Umbilical cord (tissue), 2 donors: Measurements from ENCODE around the gene AHRR. TPM values are rescaled to one million over a fixed set of nuclear protein-coding genes. Genes with fewer than 3 reads are reported as not detected.

Experiments used
- DNase-seq: peaks from one replicate; pipeline ENCODE4 v3.0.0-alpha.2; 2015; ENCODE audit warnings: low spot score
- total RNA-seq: library from RNA; depleted of rRNA; stranded (reverse); fragments of >200 nt; gene quantifications from one replicate; pipeline ENCODE4 v1.2.3, GENCODE V29; 2014; ENCODE audit warnings: low replicate concordance; ENCODE audit not compliant: insufficient read depth

The AHRR gene
- total RNA-seq, 1 donor from 2014 or later, result 18.3 TPM

GRCh38 chr5:440401-441201 lies 119.1 kb downstream of the AHRR start:
- DNase-seq, result no peak

DNA sequence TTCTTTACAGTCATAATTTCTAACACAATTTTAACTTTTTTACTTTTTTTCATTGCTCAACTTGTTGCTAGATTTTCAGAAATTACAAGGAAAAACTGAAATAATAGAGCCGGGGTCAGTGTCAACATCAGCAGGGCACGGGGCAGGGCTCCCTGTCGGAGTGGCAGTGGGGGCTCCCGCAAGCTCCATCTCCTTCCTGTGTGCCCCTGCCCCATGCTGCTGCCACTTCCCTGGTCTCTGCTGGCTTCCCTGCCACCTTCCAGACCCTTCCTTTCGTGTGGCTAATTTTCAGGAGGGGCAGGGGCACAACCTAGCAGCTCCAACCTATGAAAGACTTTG lies 120.5 kb downstream of the AHRR start:
- DNase-seq, result no peak

- DNase-seq, result peak; percentile 75
Observed at GRCh38 chr5:442335-443238, 121.1 kb downstream of the AHRR start, which contains the start of gene EXOC3. Gene EXOC3, plus strand, starts transcription at chr5:443176. Its CDS starts 3,030 bp downstream, at chr5:446206.

- no peak for DNase-seq
Observed at GRCh38 chr5:443239-444151, 122.0 kb downstream of the AHRR start.

DNA sequence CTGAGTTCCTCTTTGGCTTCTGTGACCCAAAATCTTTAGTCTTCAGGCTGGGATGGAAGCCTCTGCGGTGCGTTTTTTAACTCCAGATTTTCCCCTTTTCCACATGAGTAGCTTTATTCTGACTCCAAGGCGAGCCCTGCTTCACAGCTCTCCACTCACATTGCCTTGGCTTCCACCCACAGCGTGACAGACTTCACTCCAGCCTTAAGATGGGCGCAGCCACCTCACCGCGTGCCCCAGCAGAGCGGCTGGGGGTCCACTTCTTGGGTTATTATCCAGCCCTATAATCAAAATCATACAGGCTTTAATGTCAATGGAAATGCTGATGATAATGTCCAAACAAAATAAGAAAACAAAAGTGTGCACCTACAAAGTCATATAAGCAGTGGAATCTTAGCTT lies 122.7 kb downstream of the AHRR start:
- DNase-seq, result no peak

- DNase-seq, result no peak
Observed at GRCh38 chr5:445591-445990, 124.1 kb downstream of the AHRR start.

DNA sequence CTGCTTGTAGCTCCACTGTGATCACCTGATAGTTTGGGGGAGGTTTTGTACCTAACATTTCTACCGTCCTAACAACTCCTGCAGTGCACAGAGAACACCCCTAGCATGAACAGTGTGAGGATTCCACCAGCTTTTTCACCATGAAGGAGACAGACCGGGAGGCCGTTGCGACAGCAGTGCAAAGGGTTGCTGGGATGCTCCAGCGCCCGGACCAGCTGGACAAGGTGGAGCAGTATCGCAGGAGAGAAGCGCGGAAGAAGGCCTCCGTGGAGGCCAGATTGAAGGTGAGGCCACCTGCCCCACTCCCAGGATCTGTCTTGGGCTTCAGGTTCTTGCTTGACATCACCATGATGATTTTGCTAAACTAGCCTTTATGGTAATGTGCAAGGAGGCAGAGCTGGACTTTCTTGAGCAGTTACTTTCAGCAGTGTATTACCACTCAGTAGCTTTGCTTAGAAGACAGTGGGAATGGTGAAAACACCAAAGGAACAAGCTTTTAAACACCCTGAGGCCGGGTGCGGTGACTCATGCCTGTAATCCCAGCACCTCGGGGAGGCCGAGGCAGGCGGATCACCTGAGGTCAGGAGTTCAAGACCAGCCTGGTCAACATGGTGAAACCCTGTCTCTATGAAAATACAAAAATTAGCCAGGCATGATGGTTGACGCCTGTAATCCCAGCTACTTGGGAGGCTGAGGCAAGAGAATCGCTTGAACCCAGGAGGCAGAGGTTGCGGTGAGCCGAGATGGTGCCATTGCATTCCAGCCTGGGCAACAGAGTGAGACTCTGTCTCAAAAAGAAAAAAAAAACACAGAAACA lies 124.8 kb downstream of the AHRR start:
- DNase-seq, result no peak

DNA sequence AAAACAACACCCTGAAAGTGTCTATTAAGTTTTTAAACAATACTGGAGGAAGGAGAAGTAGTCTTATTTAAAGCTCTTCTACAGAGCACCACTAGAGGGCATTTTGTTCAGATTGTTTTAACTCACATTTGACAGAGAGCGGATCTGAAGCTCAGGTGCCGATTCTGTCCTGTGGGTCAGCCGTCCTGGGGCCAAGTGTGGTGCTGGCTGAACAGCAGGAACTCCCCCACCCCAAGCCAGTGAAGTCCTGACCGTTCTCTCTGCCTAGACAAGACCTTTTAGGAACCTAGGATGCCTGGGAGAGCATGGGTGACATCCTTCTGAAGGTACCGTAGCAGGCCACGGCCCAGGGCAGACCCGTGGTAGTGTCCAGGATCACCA lies 125.4 kb downstream of the AHRR start:
- peak; percentile 34 for DNase-seq

DNA sequence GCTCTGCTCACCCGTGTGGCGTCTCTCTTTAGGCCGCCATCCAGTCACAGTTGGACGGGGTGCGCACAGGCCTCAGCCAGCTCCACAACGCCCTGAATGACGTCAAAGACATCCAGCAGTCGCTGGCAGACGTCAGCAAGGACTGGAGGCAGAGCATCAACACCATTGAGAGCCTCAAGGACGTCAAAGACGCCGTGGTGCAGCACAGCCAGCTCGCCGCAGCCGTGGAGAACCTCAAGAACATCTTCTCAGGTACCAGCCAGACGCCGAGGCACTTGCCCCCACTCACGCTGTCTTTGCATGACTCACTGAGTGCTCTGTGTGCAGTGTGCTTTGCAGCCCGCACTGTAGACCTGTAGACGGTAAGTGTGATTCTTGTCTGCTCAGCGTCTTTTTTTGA lies 126.0 kb downstream of the AHRR start:
- no peak for DNase-seq

GRCh38 chr5:448061-448765 lies 126.7 kb downstream of the AHRR start:
- peak; percentile 41 for DNase-seq

- DNase-seq, result no peak
Observed at GRCh38 chr5:448766-449090, 127.2 kb downstream of the AHRR start.

- no peak for DNase-seq
Observed at GRCh38 chr5:449151-449550, 127.6 kb downstream of the AHRR start.

DNA sequence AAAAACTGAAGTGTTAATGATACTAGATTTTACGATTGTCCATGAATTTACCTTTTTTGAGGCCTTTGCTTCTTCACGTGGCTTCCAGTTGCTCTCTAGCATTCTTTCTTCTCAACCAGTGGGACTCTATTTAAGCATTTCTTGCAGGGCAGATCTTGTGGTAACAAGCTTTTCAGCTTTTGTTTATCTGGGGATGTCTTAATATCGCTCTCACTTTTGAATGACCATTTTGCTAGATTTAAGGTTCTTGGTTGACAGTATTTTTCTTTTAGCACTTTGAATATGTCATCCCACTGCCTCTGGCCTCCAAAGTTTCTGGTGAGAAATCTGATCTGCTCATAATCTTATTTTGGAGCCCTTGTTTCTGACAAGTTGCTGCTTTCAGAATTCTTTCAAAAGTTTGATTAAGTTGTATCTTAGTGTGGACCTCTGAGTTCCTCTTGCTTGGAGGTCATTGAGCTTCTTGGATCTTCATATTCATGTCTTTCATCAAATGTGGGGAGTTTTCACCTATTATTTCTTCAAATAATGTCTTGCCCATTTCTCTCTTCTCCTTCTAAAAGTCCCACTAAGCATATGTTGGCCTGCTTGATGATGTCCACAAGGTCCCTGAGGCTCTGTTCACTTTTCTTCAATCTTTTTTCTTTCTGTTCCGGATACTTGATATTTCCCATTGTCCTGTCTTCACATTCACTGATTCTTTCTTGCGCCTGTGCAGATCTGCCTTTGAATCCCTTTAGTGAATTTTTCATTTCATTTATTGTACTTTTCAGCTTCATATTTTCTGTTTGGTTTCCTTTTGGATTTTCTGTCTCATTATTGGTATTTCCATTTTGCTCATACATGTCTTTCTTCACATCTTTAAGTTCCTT lies 130.3 kb downstream of the AHRR start:
- no peak for DNase-seq

DNA sequence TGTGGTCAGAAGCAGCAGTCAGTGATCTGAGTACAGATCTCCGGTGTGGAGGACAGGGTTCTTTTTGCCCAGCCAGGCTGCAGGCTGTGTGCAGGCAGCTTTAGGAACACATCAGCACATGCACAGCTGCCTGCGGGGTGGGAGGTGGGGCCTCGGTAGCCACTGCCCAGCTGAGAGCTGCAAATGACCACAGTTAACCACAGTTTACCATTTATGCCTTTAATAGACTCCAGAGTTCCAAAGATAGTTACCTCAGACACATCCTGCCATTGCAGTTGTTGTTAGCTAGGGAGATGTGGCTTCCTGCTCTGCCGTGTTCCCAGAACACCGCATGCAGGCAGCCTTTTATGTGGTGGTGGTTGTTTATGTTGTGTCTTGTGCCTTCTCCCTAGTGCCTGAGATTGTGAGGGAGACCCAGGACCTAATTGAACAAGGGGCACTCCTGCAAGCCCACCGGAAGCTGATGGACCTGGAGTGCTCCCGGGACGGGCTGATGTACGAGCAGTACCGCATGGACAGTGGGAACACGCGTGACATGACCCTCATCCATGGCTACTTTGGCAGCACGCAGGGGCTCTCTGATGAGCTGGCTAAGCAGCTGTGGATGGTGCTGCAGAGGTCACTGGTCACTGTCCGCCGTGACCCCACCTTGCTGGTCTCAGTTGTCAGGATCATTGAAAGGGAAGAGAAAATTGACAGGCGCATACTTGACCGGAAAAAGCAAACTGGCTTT lies 131.6 kb downstream of the AHRR start:
- DNase-seq, result no peak

DNA sequence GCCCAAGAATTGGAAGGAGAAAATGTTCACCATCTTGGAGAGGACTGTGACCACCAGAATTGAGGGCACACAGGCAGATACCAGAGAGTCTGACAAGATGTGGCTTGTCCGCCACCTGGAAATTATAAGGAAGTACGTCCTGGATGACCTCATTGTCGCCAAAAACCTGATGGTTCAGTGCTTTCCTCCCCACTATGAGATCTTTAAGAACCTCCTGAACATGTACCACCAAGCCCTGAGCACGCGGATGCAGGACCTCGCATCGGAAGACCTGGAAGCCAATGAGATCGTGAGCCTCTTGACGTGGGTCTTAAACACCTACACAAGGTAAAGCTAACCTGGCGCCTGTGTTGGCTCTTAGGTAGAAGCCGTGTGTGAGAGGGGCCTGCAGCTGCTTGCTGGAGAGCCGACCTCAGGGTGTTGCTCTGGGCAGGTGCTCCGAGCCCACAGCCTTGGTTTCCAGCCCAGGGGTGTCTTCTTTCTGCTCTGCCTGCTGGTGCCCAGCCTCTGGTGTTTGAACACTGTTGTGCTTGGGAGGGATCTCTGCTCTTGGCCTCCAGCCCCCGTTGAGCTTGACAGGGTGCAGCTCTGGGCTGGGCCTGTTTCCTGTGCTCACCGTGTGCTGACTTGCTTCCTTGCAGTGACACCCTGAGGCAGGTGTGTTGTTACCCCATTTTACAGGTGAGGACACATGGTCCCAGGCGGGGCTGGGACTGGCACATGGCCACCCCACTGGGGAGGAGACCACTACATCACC lies 132.4 kb downstream of the AHRR start:
- no peak for DNase-seq

DNA sequence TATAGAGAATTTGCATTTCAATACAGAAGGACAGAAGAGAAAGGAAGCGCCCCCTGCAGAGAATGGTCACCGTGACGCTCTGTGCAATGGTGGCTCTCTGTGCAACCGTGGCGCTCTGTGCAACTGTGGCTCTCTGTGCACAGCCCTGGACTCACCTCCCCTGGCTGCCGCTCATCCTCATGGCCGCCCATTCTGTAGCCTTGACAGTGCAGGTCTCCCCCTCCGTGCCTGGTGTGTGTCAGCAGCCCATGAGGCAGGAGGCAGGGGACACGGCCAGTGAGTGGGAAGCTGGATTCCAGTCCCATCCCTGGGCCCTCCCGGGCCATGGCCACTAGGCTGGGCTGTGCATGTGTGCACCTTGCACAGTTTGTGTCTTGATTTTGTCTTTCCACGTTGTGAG lies 133.4 kb downstream of the AHRR start:
- no peak for DNase-seq

GRCh38 chr5:455806-456205 lies 134.3 kb downstream of the AHRR start:
- DNase-seq, result no peak
